ENCODE measurements around the gene METTL16.

METTL16 gene

DNA sequence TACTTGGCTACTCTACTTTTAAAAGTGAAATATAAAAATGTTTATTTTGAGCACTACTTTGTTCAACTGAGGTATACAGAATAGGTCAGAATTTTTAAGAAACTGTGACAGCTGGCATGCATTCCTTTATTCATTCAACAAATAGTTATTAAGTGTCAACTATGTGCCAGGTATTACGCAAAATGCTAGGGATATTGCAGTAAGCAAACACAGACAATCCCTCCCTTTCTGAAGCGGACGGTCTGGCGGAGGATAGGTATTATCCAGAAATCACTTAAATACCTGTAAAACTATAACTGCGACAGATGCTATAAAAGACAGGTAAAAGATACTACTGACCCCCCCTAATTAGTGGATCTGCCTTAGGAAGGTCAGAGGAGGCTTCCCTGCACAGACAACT, 26.1 kb downstream of the METTL16 start (continued):
- TF ChIP-seq, protein P1, sequence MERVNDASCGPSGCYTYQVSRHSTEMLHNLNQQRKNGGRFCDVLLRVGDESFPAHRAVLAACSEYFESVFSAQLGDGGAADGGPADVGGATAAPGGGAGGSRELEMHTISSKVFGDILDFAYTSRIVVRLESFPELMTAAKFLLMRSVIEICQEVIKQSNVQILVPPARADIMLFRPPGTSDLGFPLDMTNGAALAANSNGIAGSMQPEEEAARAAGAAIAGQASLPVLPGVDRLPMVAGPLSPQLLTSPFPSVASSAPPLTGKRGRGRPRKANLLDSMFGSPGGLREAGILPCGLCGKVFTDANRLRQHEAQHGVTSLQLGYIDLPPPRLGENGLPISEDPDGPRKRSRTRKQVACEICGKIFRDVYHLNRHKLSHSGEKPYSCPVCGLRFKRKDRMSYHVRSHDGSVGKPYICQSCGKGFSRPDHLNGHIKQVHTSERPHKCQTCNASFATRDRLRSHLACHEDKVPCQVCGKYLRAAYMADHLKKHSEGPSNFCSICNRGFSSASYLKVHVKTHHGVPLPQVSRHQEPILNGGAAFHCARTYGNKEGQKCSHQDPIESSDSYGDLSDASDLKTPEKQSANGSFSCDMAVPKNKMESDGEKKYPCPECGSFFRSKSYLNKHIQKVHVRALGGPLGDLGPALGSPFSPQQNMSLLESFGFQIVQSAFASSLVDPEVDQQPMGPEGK (CRISPR knock-in tag; IDR thresholded peaks at IDR 0.05; ENCODE audit: borderline replicate concordance): no peak
- TF ChIP-seq, protein P2, sequence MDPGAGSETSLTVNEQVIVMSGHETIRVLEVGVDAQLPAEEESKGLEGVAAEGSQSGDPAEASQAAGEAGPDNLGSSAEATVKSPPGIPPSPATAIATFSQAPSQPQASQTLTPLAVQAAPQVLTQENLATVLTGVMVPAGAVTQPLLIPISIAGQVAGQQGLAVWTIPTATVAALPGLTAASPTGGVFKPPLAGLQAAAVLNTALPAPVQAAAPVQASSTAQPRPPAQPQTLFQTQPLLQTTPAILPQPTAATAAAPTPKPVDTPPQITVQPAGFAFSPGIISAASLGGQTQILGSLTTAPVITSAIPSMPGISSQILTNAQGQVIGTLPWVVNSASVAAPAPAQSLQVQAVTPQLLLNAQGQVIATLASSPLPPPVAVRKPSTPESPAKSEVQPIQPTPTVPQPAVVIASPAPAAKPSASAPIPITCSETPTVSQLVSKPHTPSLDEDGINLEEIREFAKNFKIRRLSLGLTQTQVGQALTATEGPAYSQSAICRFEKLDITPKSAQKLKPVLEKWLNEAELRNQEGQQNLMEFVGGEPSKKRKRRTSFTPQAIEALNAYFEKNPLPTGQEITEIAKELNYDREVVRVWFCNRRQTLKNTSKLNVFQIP (CRISPR knock-in tag; IDR thresholded peaks at IDR 0.05; ENCODE audit: borderline replicate concordance, low read depth): no peak
- TF ChIP-seq OSR1 (CRISPR knock-in tag; IDR thresholded peaks at IDR 0.05) (no peak), RARB (CRISPR knock-in tag; IDR thresholded peaks at IDR 0.05) (no peak)
- TF ChIP-seq, protein P3, sequence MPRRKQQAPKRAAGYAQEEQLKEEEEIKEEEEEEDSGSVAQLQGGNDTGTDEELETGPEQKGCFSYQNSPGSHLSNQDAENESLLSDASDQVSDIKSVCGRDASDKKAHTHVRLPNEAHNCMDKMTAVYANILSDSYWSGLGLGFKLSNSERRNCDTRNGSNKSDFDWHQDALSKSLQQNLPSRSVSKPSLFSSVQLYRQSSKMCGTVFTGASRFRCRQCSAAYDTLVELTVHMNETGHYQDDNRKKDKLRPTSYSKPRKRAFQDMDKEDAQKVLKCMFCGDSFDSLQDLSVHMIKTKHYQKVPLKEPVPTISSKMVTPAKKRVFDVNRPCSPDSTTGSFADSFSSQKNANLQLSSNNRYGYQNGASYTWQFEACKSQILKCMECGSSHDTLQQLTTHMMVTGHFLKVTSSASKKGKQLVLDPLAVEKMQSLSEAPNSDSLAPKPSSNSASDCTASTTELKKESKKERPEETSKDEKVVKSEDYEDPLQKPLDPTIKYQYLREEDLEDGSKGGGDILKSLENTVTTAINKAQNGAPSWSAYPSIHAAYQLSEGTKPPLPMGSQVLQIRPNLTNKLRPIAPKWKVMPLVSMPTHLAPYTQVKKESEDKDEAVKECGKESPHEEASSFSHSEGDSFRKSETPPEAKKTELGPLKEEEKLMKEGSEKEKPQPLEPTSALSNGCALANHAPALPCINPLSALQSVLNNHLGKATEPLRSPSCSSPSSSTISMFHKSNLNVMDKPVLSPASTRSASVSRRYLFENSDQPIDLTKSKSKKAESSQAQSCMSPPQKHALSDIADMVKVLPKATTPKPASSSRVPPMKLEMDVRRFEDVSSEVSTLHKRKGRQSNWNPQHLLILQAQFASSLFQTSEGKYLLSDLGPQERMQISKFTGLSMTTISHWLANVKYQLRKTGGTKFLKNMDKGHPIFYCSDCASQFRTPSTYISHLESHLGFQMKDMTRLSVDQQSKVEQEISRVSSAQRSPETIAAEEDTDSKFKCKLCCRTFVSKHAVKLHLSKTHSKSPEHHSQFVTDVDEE (CRISPR knock-in tag; IDR thresholded peaks at IDR 0.05): no peak

DNA sequence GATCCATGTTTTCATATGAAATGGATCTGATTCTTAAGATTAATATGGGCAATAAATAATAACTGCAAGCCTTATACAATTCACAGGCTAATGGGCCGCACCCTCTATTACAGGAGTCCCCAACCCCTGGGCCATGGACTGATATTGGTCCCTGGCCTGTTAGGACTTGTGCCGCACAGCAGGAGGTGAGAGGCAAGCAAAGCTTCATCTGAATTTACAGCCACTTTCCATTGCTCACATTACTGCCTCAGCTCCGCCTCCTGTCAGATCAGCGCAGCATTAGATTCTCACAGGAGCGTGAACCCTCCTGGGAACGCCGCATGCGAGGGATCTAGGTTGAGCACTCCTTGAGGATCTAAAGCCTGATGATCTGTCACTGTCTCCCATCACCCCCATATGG, 26.8 kb downstream of the METTL16 start:
- TF ChIP-seq, protein P1 (CRISPR knock-in tag; IDR thresholded peaks at IDR 0.05; ENCODE audit: borderline replicate concordance): no peak
- TF ChIP-seq, protein P4, sequence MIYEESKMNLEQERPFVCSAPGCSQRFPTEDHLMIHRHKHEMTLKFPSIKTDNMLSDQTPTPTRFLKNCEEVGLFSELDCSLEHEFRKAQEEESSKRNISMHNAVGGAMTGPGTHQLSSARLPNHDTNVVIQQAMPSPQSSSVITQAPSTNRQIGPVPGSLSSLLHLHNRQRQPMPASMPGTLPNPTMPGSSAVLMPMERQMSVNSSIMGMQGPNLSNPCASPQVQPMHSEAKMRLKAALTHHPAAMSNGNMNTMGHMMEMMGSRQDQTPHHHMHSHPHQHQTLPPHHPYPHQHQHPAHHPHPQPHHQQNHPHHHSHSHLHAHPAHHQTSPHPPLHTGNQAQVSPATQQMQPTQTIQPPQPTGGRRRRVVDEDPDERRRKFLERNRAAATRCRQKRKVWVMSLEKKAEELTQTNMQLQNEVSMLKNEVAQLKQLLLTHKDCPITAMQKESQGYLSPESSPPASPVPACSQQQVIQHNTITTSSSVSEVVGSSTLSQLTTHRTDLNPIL (CRISPR knock-in tag; IDR thresholded peaks at IDR 0.05; ENCODE audit: low read depth): no peak
- TF ChIP-seq OSR1 (CRISPR knock-in tag; IDR thresholded peaks at IDR 0.05): no peak
- no peak for TF ChIP-seq BACH2 (CRISPR knock-in tag; IDR thresholded peaks at IDR 0.05; ENCODE audit: borderline replicate concordance)
- TF ChIP-seq ZNF565 (CRISPR knock-in tag; conservative IDR thresholded peaks at IDR 0.05; ENCODE audit: low read depth): no peak
- no peak for TF ChIP-seq RARB (CRISPR knock-in tag; IDR thresholded peaks at IDR 0.05)
- no peak for TF ChIP-seq ZFP30 (CRISPR knock-in tag; IDR thresholded peaks at IDR 0.05)
- TF ChIP-seq ZC3H10 (CRISPR knock-in tag; IDR thresholded peaks at IDR 0.05): no peak
- no peak for TF ChIP-seq ISL1 (CRISPR knock-in tag; IDR thresholded peaks at IDR 0.05)
- TF ChIP-seq, protein P5, sequence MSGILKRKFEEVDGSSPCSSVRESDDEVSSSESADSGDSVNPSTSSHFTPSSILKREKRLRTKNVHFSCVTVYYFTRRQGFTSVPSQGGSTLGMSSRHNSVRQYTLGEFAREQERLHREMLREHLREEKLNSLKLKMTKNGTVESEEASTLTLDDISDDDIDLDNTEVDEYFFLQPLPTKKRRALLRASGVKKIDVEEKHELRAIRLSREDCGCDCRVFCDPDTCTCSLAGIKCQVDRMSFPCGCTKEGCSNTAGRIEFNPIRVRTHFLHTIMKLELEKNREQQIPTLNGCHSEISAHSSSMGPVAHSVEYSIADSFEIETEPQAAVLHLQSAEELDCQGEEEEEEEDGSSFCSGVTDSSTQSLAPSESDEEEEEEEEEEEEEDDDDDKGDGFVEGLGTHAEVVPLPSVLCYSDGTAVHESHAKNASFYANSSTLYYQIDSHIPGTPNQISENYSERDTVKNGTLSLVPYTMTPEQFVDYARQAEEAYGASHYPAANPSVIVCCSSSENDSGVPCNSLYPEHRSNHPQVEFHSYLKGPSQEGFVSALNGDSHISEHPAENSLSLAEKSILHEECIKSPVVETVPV (CRISPR knock-in tag; IDR thresholded peaks at IDR 0.05): no peak
- no peak for TF ChIP-seq CSDC2 (CRISPR knock-in tag; IDR thresholded peaks at IDR 0.05)
- TF ChIP-seq ARNTL (CRISPR knock-in tag; IDR thresholded peaks at IDR 0.05; ENCODE audit: borderline replicate concordance, low read depth): no peak
- TF ChIP-seq, protein P3 (CRISPR knock-in tag; IDR thresholded peaks at IDR 0.05): no peak
- TF ChIP-seq ZNF70 (CRISPR knock-in tag; IDR thresholded peaks at IDR 0.05): no peak
- TF ChIP-seq GLIS3 (CRISPR knock-in tag; IDR thresholded peaks at IDR 0.05): no peak
- TF ChIP-seq PPARA (CRISPR knock-in tag; IDR thresholded peaks at IDR 0.05; ENCODE audit: borderline replicate concordance): no peak
- TF ChIP-seq SNAI2 (CRISPR knock-in tag; IDR thresholded peaks at IDR 0.05): no peak
- no peak for TF ChIP-seq ZFP3 (CRISPR knock-in tag; IDR thresholded peaks at IDR 0.05)
- no peak for TF ChIP-seq ZNF8 (CRISPR knock-in tag; IDR thresholded peaks at IDR 0.05)
- no peak for TF ChIP-seq ESRRG (CRISPR knock-in tag; IDR thresholded peaks at IDR 0.05)
- ATAC-seq: no peak
